Activated T-helper 2 cell treated with anti-CD3 and anti-CD28 coated beads, Interferon-gamma antibody, Interleukin-2, Interleukin-4, amounts not matched to agents 10 μg/mL and 5 μg/mL and 100 μg/mL, durations not matched to agents 14 hours and 24 hours and 36 hours (primary cell): ENCODE measurements around the gene EVA1C. TPM values are rescaled to one million over a fixed set of nuclear protein-coding genes. Genes with fewer than 3 reads are reported as not detected.
"Not testable (repeated sequence)": the region's sequence is repeated elsewhere in the genome, so short reads cannot be mapped to it uniquely, and the experiment has no call there.

Source experiments
- DNase-seq: peaks from one replicate; pipeline ENCODE4 v3.0.0; 2021; ENCODE audit warnings: low spot score
- H3K27ac Mint-ChIP-seq: one replicate; pipeline ENCODE4 v1.8.0; 2021; ENCODE audit warnings: mixed read lengths
- H3K27me3 Mint-ChIP-seq: one replicate; pipeline ENCODE4 v1.8.0; 2021; ENCODE audit warnings: low read depth, mixed read lengths
- H3K36me3 Mint-ChIP-seq: one replicate; pipeline ENCODE4 v1.8.0; 2021; ENCODE audit warnings: low read depth, mixed read lengths
- H3K4me1 Mint-ChIP-seq: one replicate; pipeline ENCODE4 v1.8.0; 2021; ENCODE audit warnings: low read depth, mixed read lengths
- H3K4me3 Mint-ChIP-seq: one replicate; pipeline ENCODE4 v1.8.0; 2021; ENCODE audit warnings: low read depth, mild to moderate bottlenecking, moderate library complexity, mixed read lengths
- H3K9me3 Mint-ChIP-seq: one replicate; pipeline ENCODE4 v1.8.0; 2021; ENCODE audit warnings: mixed read lengths
- intact Hi-C: fragments of 100-400 bp; cut with micrococcal nuclease; formaldehyde crosslinking; loops from one replicate; pipeline ENCODE4 v1.15.1; 2023
- total RNA-seq: library from RNA; stranded (reverse); gene quantifications from 2 replicates; pipeline ENCODE4 v1.2.3, GENCODE V29; 2022

The EVA1C gene
- total RNA-seq, 1 donor from 2014 or later = 8.4 TPM

DNA sequence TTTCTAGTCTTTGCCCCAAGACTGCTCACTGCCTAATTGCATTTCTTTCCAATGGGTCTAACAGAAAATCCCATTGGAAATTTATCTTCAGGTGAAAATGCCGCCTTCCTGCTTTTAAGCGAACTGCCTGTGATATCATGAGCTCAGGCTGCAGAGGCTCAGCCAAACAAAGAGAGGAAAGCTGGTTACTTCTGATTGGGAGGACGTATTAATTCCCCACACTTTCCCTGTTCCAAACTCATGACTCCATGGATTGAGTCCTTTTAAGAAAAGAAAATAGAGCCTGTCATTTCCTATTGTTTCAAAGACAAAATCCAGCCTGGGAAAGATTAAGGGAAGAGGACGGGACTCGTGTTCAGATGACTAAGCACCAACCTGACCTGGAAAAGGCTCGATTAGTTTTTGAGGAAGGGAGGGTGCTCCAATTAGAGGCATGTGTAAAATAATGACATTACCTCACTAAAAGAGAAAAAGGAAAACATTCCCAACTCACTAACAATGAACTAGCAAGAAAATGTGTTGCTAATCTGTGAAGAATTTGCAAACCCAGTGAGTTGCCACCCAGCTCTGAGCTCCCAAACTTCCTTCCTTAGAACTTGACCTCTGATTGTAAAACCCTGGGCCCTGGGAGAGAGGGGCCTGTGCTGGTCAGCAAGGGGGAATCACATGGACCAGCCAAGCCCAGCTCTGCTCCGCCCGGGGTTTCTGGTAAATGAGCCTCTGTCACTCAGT, 111.6 kb downstream of the EVA1C start:
- Mint-ChIP-seq H3K4me3 (no peak overlapping the region), H3K27ac (no peak overlapping the region), H3K9me3 (no peaks in the 10 kb centered on the region), H3K36me3 (no peaks in the 10 kb centered on the region), H3K4me1 (no peaks in the 10 kb centered on the region), H3K27me3 (no peaks in the 10 kb centered on the region)
- intact Hi-C loops = no loop called here
- no peak for DNase-seq

DNA sequence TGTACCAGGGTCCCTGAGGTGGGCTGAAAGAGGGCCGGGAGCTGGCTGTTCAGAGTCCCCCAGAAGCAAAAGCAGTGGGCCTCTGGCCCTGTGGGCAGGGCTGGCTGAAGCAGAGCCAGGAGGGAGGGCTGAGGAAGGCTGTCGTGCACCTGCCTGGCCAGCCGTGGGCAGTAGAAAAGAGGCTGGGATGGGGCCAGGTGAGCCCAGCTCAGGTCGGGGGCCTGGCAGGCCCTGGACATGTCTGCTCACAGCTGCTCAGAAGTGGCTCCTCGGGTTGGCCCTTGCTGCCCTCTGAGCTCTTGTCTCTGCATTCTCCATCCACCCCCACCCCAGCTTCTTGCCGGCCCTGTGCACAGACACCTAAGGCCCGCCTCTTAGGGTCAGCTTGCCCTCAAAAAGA, 112.8 kb downstream of the EVA1C start:
- no peak for DNase-seq
- Mint-ChIP-seq H3K36me3 (no peaks in the 10 kb centered on the region), H3K9me3 (no peaks in the 10 kb centered on the region), H3K4me1 (no peaks in the 10 kb centered on the region), H3K27me3 (no peaks in the 10 kb centered on the region), H3K4me3 (no peak overlapping the region), H3K27ac (no peak overlapping the region)
- intact Hi-C loops = no loop called here

DNA sequence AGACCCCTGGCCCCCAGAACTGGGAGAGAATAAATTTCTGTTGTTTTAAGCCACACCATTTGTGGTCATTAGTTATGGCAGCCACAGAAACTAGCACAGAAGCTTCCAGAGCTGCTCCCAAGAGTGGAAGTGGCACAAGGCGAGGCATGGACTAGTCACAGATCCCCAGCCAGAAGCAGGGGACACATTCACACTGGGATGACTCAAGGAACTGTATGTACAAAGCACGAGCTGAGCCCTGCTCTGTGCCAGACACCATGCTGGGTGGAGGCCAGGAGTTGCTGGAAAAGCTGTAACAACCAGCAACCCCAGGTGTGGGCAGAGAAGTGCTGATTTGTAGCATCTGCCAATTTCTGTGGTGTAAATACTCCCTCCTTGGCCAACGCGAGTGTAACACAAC, 117.2 kb downstream of the EVA1C start:
- H3K4me3 Mint-ChIP-seq = no peak overlapping the region
- intact Hi-C loops = no loop called here
- H3K9me3 Mint-ChIP-seq = no peaks in the 10 kb centered on the region
- H3K36me3 Mint-ChIP-seq = no peaks in the 10 kb centered on the region
- H3K4me1 Mint-ChIP-seq = no peaks in the 10 kb centered on the region
- H3K27me3 Mint-ChIP-seq = no peaks in the 10 kb centered on the region
- H3K27ac Mint-ChIP-seq = no peak overlapping the region
- DNase-seq = no peak

DNA sequence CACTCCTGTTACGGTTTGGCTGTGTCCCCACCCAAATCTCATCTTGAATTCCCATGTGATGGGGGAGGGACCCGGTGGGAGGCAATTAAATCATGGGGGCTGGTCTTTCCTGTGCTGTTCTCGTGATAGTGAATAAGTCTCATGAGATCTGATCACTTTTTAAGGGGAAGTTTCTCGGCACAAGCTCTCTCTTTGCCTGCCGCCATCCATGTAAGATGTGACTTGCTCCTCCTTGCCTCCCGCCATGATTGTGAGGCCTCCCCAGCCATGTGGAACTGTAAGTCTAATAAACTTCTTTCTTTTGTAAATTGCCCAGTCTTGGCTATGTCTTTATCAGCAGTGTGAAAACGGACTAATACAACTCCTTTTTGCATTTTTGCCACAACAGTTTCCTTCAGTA, 118.3 kb downstream of the EVA1C start:
- H3K4me1 Mint-ChIP-seq, H3K27me3 Mint-ChIP-seq, H3K9me3 Mint-ChIP-seq, H3K4me3 Mint-ChIP-seq, H3K27ac Mint-ChIP-seq, DNase-seq, H3K36me3 Mint-ChIP-seq, intact Hi-C loops: not testable (repeated sequence)

DNA sequence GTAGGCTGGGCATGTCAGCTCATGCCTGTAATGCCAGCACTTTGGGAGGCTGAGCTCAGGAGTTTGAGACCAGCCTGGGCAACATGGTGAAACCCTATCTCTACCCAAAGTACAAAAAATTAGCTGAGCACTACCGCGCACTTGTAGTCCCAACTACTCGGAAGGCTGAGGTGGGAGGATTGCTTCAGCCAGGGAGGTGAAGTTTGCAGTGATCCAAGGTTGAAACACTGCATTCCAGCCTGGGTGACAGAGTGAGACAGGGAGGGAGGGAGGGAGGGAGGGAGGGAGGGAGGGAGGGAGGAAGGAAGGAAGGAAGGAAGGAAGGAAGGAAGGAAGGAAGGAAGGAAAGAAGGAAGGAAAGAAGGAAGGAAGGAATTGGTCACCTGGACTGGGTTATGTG, 119.1 kb downstream of the EVA1C start:
- not testable (repeated sequence) for H3K9me3 Mint-ChIP-seq

DNA sequence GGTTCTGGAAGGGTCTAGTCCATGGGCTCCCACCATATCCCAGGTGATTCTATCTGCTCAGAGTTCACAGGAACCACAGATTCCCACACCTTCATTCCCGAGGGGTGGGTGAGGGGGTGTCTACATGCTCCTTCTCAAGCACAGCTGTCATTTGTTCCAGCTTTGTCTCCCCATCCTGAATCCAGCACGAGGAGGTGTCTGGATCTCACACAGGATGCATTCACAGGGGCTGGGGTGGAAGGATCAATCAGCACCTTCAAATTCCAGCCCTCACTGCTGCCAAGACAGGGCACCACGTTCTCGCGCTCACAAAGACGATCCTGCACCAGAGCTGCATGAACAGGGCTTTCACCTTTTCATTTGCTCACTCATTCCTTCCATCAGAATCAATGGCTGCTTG, 120.1 kb downstream of the EVA1C start:
- H3K36me3 Mint-ChIP-seq = no peaks in the 10 kb centered on the region
- intact Hi-C loops = no loop called here
- DNase-seq = no peak
- no peaks in the 10 kb centered on the region for H3K4me1 Mint-ChIP-seq
- H3K9me3 Mint-ChIP-seq = no peaks in the 10 kb centered on the region
- H3K27ac Mint-ChIP-seq = no peak overlapping the region
- H3K27me3 Mint-ChIP-seq = no peaks in the 10 kb centered on the region
- no peak overlapping the region for H3K4me3 Mint-ChIP-seq

More for the DNA sequence above, 119.1 kb downstream of the EVA1C start:
- H3K27me3 Mint-ChIP-seq, H3K4me3 Mint-ChIP-seq, H3K4me1 Mint-ChIP-seq, H3K27ac Mint-ChIP-seq, intact Hi-C loops, H3K36me3 Mint-ChIP-seq, DNase-seq: not testable (repeated sequence)

DNA sequence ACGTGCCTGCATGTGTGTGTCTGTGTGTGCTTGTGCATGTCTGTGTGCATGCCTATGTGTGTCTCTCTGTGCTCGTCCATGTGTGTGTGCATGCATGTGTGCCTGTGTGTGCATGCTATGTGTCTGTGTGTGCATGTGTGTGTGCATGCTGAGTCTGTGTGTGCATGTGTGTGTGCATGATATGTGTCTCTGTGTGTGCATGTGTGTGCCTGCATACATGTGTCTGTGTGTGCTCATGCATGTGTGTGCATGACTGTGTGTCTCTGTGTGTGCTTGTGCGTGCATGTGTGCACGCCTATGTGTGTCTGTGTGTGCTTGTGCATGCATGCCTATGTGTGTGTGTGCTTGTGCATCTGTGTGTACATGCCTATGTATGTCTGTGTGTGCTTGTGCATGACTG, 120.5 kb downstream of the EVA1C start:
- H3K9me3 Mint-ChIP-seq = no peaks in the 10 kb centered on the region
- no peaks in the 10 kb centered on the region for H3K4me1 Mint-ChIP-seq
- intact Hi-C loops = no loop called here
- H3K27ac Mint-ChIP-seq = no peak overlapping the region
- H3K27me3 Mint-ChIP-seq = no peaks in the 10 kb centered on the region
- DNase-seq = no peak
- no peak overlapping the region for H3K4me3 Mint-ChIP-seq
- no peaks in the 10 kb centered on the region for H3K36me3 Mint-ChIP-seq

DNA sequence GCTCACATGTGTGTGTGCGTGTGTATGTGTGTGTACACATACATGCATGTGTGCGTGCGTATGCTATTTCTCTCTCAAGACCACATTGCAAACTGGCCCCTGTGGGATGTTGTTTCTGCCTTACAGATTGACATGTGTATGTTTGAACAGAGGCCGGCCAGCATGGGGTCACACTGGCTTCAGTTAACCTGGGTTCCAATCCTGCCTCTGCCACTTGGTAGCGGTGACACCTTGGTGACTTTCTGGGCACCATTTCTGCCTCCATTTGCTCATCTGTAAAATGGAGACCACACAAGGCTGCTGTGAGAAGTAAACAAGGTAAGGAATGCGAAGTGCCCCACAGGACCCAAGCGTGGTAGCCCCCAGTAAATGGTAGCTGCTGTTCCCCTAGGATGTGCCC, 121.1 kb downstream of the EVA1C start:
- peaks cover 1% of the 10 kb centered on the region for H3K4me1 Mint-ChIP-seq
- no peak for DNase-seq
- H3K36me3 Mint-ChIP-seq = no peaks in the 10 kb centered on the region
- intact Hi-C loops = no loop called here
- no peaks in the 10 kb centered on the region for H3K9me3 Mint-ChIP-seq
- H3K27ac Mint-ChIP-seq = no peak overlapping the region
- no peaks in the 10 kb centered on the region for H3K27me3 Mint-ChIP-seq
- no peak overlapping the region for H3K4me3 Mint-ChIP-seq

DNA sequence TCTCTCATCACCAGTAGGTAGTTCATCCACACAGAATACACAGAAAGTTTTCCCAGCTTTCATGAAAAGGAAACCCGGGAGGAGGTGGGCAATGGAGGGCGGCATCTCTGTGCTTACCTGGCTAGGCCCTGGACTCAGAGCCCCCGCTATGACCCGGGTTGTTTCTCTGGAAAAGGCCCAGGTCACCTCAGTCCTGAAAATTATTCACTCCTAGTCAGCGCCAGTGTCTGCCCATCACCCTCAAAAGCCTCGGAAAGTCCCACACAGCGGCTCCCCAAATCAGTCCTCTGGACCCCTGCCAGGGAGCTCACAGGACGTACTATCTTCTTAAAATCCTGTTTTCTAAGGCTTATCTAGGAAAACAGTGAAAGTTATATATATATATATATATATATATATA, 121.6 kb downstream of the EVA1C start:
- H3K4me1 Mint-ChIP-seq = peaks cover 1% of the 10 kb centered on the region
- intact Hi-C loops = no loop called here

DNA sequence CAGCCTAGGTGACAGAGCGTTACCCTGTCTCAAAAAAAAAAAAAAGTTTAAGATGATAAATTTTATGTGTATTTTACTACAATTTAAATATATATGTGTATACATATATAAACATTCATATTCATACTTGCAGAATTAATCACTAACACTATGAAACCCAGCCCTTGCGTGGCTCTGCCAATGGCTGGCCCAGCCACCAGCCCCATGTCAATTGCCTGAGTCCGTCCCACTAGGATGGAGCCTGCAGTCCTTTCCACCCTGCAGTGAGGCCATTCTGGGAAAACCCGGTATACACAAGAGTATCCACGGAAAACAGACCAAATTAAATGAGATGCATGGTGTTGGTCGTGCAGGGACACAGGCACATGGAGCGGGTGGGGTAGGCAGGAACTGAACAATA, 123.1 kb downstream of the EVA1C start:
- no peaks in the 10 kb centered on the region for H3K27me3 Mint-ChIP-seq
- no peak overlapping the region for H3K27ac Mint-ChIP-seq
- H3K4me3 Mint-ChIP-seq = no peak overlapping the region
- no peaks in the 10 kb centered on the region for H3K36me3 Mint-ChIP-seq
- no peak for DNase-seq
- H3K4me1 Mint-ChIP-seq = peaks cover 1% of the 10 kb centered on the region
- intact Hi-C loops = no loop called here
- no peaks in the 10 kb centered on the region for H3K9me3 Mint-ChIP-seq

More for the DNA sequence above, 121.6 kb downstream of the EVA1C start:
- Mint-ChIP-seq H3K27ac (no peak overlapping the region), H3K9me3 (no peaks in the 10 kb centered on the region), H3K36me3 (no peaks in the 10 kb centered on the region), H3K27me3 (no peaks in the 10 kb centered on the region), H3K4me3 (no peak overlapping the region)
- no peak for DNase-seq

DNA sequence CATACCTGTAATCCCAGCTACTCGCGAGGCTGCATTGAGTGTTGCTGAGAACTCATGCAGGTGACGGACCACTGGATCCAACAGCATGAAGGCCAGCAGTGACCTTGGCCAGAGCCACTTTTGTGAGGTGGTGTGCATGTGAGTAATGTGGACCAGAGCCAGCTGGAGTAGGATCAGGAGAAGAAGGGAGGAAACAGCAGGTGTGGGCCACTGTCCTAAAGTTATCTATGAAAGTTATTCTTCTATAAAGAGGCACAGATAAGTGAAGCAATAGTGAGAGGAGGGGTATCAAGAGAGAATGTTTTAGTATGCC, 125.0 kb downstream of the EVA1C start:
- intact Hi-C loops = no loop called here
- Mint-ChIP-seq H3K4me1 (peaks cover 1% of the 10 kb centered on the region), H3K27me3 (no peaks in the 10 kb centered on the region), H3K4me3 (no peak overlapping the region), H3K9me3 (no peaks in the 10 kb centered on the region), H3K27ac (no peak overlapping the region), H3K36me3 (no peaks in the 10 kb centered on the region)
- no peak for DNase-seq

DNA sequence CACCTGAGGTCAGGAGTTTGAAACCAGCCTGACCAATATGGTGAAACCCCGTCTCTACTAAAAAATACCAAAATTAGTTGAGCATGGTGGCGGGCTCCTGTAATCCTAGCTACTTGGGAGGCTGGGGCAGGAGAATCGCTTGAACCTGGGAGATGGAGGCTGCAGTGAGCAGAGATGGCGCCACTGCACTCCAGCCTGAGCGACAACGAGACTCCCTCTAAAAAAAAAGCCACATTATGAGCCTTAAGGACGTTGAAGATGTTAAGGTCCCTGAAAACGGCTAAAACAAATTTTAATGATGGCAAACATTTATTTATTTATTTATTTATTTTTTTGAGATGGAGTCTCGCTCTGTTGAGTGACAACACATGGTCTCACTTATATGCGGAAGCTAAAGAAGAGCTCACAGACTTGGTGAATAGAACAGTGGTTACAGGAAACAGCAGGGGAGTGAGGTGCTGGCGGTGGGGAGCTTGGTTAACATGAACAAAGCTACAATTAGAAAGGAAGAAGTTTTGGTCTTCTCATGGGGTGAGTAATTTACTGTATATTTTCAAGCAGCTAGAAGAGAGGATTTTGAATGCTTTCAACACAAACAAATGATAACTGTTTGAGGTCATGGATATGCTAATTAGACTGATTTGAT, 125.8 kb downstream of the EVA1C start:
- Mint-ChIP-seq H3K9me3 (no peaks in the 10 kb centered on the region), H3K27me3 (no peaks in the 10 kb centered on the region), H3K4me1 (peaks cover 1% of the 10 kb centered on the region), H3K36me3 (no peaks in the 10 kb centered on the region), H3K27ac (no peak overlapping the region), H3K4me3 (no peak overlapping the region)
- intact Hi-C loops = no loop called here
- DNase-seq = no peak

DNA sequence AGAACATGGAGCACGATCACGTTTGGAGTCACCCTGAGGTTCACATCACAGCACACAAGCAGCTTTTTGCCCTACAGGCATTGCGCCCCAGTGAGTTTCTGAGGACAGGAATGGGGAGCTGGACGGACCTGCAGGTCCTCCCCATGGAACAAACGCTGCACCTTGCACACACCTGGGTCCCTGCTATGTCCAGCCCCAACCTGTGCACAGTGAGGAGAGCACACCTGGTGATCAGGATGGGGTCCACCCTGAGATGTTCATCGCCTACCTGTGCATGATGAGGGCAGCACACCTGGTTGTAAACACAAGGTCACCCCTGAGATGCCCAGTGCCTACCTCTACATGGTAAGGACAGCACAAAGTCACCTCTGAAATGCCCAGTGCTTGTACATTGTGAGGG, 126.9 kb downstream of the EVA1C start:
- peaks cover 1% of the 10 kb centered on the region for H3K4me1 Mint-ChIP-seq
- H3K9me3 Mint-ChIP-seq = no peaks in the 10 kb centered on the region
- intact Hi-C loops = no loop called here
- H3K27me3 Mint-ChIP-seq = no peaks in the 10 kb centered on the region
- no peak for DNase-seq
- H3K27ac Mint-ChIP-seq = no peak overlapping the region
- no peaks in the 10 kb centered on the region for H3K36me3 Mint-ChIP-seq
- H3K4me3 Mint-ChIP-seq = no peak overlapping the region

DNA sequence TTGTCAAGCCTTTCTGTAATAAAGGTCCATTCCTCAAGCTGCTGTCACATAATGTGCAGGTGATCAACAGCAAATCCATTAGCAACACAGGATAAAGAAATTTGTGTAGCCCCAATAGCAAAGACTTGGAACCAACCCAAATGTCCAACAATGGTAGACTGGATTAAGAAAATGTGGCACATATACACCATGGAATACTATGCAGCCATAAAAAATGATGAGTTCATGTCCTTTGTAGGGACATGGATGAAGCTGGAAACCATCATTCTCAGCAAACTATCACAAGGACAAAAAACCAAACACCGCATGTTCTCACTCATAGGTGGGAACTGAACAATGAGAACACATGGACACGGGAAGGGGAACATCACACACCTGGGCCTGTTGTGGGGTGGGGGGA, 130.6 kb downstream of the EVA1C start:
- H3K27me3 Mint-ChIP-seq, H3K9me3 Mint-ChIP-seq, H3K4me3 Mint-ChIP-seq, DNase-seq, intact Hi-C loops, H3K4me1 Mint-ChIP-seq, H3K36me3 Mint-ChIP-seq, H3K27ac Mint-ChIP-seq: not testable (repeated sequence)
